Suprapubic skin (tissue), 4 donors: ENCODE measurements around the gene TBC1D16. TPM values are rescaled to one million over a fixed set of nuclear protein-coding genes. Genes with fewer than 3 reads are reported as not detected.

Source experiments
- DNase-seq, 2 donors: peaks; one replicate each; pipeline ENCODE4 v3.0.0-alpha.2; 2019; ENCODE audit warnings: low spot score in 2 of 2
- H3K27ac ChIP-seq: fragments of 200-600 bp; sonication (generic); one replicate; pipeline ENCODE4 v1.5.1; 2019
- H3K27me3 ChIP-seq: fragments of 200-600 bp; sonication (generic); one replicate; pipeline ENCODE4 v1.5.1; 2019
- H3K36me3 ChIP-seq: fragments of 200-600 bp; sonication (generic); one replicate; pipeline ENCODE4 v1.5.1; 2019
- H3K4me1 ChIP-seq: fragments of 200-600 bp; sonication (generic); one replicate; pipeline ENCODE4 v1.5.1; 2019
- H3K4me3 ChIP-seq: fragments of 200-600 bp; sonication (generic); one replicate; pipeline ENCODE4 v1.5.1; 2019; ENCODE audit warnings: mild to moderate bottlenecking
- H3K9me3 ChIP-seq: fragments of 200-600 bp; sonication (generic); one replicate; pipeline ENCODE4 v1.5.1; 2019
- EP300 ChIP-seq: sonication (generic); formaldehyde crosslinking; IDR thresholded peaks from one replicate; pipeline ENCODE4 v1.6.1; 2017; ENCODE audit warnings: antibody characterized with exemption
- POLR2A ChIP-seq, 2 donors: fragments of 450-650 bp; IDR thresholded peaks; one replicate each; pipeline ENCODE4 v1.6.1; 2017; ENCODE audit warnings: antibody characterized with exemption in 2 of 2, mild to moderate bottlenecking in 2 of 2, moderate library complexity in 2 of 2
- POLR2AphosphoS5 ChIP-seq, 3 donors: sonication (generic); formaldehyde crosslinking; IDR thresholded peaks; one replicate each; pipeline ENCODE4 v1.6.1; 2017; ENCODE audit warnings: antibody characterized with exemption in 3 of 3
- WGBS: methylation state at CpG from one replicate; pipeline ENCODE4 v1.1.5; 2018; 5-methylcytosine and 5-hydroxymethylcytosine counted together
- total RNA-seq, 4 donors: library from RNA; depleted of rRNA; stranded (reverse); fragments of >200 nt; gene quantifications; one replicate each; pipeline ENCODE4 v1.1.0, GENCODE V29; 2016
- TF ChIP-seq, protein P1 (sequence below), 2 donors: fragments of 200-600 bp in 1 of 2; fragments of 450-650 bp in 1 of 2; sonication (generic) in 1 of 2; IDR thresholded peaks; one replicate each; pipeline ENCODE4 v1.5.1; 2016 to 2019; ENCODE audit warnings: antibody characterized with exemption in 2 of 2, mild to moderate bottlenecking in 1 of 2, moderate library complexity in 1 of 2

The TBC1D16 gene
- total RNA-seq, 4 donors from 2014 or later = 18.6 to 33.6 (median 22.7) TPM

GRCh38 chr17:79981661-79982101 lies 54.0 kb downstream of the TBC1D16 start:
- WGBS = 86% methylated on average over 23 of the region's 23 CpGs
- Histone ChIP-seq H3K36me3 (no peaks in the 10 kb centered on the region), H3K27ac (no peak overlapping the region), H3K9me3 (no peaks in the 10 kb centered on the region), H3K4me1 (peaks cover 20% of the 10 kb centered on the region), H3K27me3 (no peaks in the 10 kb centered on the region), H3K4me3 (no peak overlapping the region)
- no peak for TF ChIP-seq POLR2A (IDR thresholded peaks at IDR 0.05)
- no peak for TF ChIP-seq EP300
- DNase-seq = peak; percentile 52 to 66

DNA sequence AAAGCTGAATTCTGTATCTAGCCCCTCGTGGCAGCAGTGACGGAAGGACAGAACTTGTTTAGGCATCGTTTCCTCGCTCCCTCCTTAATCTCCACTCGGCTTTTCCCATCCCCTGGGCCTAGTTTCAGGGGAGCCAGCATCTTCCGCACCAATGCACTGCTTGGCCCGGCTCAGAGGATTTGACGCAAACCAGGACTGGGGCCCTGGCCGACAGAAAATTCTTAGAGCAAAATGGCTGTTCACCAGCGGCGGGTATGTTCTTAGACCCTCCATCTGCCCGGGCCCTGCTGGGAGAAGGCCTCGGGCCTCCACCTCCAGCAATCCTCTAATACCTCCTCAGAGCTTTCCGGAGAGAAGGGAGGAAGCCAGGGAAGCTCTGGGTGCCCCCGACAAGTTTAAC lies 54.6 kb downstream of the TBC1D16 start:
- Histone ChIP-seq H3K36me3 (no peaks in the 10 kb centered on the region), H3K27me3 (no peaks in the 10 kb centered on the region), H3K4me3 (no peak overlapping the region), H3K27ac (no peak overlapping the region), H3K9me3 (no peaks in the 10 kb centered on the region), H3K4me1 (peaks cover 16% of the 10 kb centered on the region)
- TF ChIP-seq, protein P1, sequence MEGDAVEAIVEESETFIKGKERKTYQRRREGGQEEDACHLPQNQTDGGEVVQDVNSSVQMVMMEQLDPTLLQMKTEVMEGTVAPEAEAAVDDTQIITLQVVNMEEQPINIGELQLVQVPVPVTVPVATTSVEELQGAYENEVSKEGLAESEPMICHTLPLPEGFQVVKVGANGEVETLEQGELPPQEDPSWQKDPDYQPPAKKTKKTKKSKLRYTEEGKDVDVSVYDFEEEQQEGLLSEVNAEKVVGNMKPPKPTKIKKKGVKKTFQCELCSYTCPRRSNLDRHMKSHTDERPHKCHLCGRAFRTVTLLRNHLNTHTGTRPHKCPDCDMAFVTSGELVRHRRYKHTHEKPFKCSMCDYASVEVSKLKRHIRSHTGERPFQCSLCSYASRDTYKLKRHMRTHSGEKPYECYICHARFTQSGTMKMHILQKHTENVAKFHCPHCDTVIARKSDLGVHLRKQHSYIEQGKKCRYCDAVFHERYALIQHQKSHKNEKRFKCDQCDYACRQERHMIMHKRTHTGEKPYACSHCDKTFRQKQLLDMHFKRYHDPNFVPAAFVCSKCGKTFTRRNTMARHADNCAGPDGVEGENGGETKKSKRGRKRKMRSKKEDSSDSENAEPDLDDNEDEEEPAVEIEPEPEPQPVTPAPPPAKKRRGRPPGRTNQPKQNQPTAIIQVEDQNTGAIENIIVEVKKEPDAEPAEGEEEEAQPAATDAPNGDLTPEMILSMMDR (IDR thresholded peaks at IDR 0.05) = no peak
- TF ChIP-seq POLR2AphosphoS5 (IDR thresholded peaks at IDR 0.05) = no peak
- 85% methylated on average over 15 of the region's 15 CpGs for WGBS
- peak; percentile 46 to 47 for DNase-seq

- Histone ChIP-seq H3K4me1 (peaks cover 16% of the 10 kb centered on the region), H3K36me3 (no peaks in the 10 kb centered on the region), H3K27ac (no peak overlapping the region), H3K27me3 (no peaks in the 10 kb centered on the region), H3K9me3 (no peaks in the 10 kb centered on the region), H3K4me3 (no peak overlapping the region)
- WGBS = 96% methylated on average over 21 of the region's 23 CpGs
- peak; percentile 41 to 47 for DNase-seq
- no peak for TF ChIP-seq EP300
- TF ChIP-seq, protein P1 (IDR thresholded peaks at IDR 0.05) = no peak
- no peak for TF ChIP-seq POLR2A (IDR thresholded peaks at IDR 0.05)
- no peak for TF ChIP-seq POLR2AphosphoS5 (IDR thresholded peaks at IDR 0.05)
Measured at GRCh38 chr17:79980246-79981043, 55.2 kb downstream of the TBC1D16 start.

- Histone ChIP-seq H3K4me3 (no peak overlapping the region), H3K27me3 (no peaks in the 10 kb centered on the region), H3K4me1 (peaks cover 16% of the 10 kb centered on the region), H3K9me3 (no peaks in the 10 kb centered on the region), H3K36me3 (no peaks in the 10 kb centered on the region), H3K27ac (no peak overlapping the region)
- DNase-seq = peak; percentile 31 to 76
- WGBS = 92% methylated on average over 5 of the region's 12 CpGs
- TF ChIP-seq POLR2AphosphoS5 (IDR thresholded peaks at IDR 0.05) = no peak
- no peak for TF ChIP-seq POLR2A (IDR thresholded peaks at IDR 0.05)
- TF ChIP-seq, protein P1 (IDR thresholded peaks at IDR 0.05) = no peak
- TF ChIP-seq EP300 = no peak
Measured at GRCh38 chr17:79979816-79980215, 55.9 kb downstream of the TBC1D16 start.

GRCh38 chr17:79979221-79979741 lies 56.4 kb downstream of the TBC1D16 start:
- peak; percentile 57 to 75 for DNase-seq
- WGBS = 85% methylated on average over 29 of the region's 30 CpGs

More at GRCh38 chr17:79979221-79979741, 56.4 kb downstream of the TBC1D16 start:
- Histone ChIP-seq H3K27ac (peak overlapping the region; percentile 35), H3K36me3 (no peaks in the 10 kb centered on the region), H3K27me3 (no peaks in the 10 kb centered on the region), H3K9me3 (no peaks in the 10 kb centered on the region), H3K4me3 (no peak overlapping the region), H3K4me1 (peaks cover 16% of the 10 kb centered on the region)
- TF ChIP-seq EP300 = no peak
- TF ChIP-seq POLR2A (IDR thresholded peaks at IDR 0.05) = no peak
- TF ChIP-seq, protein P1 (IDR thresholded peaks at IDR 0.05) = no peak
- TF ChIP-seq POLR2AphosphoS5 (IDR thresholded peaks at IDR 0.05) = no peak
